Measurements from ENCODE around the gene KLHL12.
"Not testable (repeated sequence)": the region's sequence is repeated elsewhere in the genome, so short reads cannot be mapped to it uniquely, and the experiment has no call there.

The KLHL12 gene

DNA sequence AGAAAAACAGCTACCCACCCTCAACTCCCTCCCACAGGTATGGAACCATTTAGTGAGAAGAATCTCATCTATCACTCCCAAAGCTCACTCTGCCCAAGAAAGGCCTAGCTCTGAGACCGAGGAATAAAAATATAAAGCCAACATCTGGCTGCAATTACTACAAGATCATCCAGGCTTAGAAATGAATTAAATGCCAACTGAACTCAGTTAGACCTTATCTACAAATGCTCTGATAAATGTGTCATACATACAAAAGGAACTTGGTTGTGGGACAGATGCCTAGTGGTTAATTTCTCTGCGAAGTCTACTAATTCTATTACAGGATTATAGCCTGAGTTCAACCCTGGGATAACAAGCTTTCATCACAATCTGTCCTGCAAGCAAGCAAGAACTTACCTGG lies 24.4 kb upstream of the KLHL12 start:
- DNase-seq (ENCODE audit: low read depth, low spot score), result no peak

DNA sequence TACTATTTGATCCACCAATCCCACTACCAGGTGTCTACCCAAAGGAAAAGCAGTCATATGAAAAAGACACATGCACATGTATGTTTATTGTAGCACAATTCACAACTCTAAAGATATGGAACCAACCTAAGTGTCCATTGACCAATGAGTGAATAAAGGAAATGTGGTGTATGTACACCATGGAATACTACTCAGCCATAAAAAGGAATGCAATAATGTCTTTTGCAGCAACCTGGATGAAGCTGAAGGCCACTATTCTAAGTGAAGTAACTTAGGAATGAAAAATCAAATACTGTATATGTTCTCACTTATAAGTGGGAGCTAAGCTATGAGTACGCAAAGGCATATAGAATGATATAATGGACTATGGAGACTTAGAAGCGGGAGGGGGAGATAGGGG lies 18.4 kb upstream of the KLHL12 start:
- DNase-seq (ENCODE audit: low read depth, low spot score), result no peak

DNA sequence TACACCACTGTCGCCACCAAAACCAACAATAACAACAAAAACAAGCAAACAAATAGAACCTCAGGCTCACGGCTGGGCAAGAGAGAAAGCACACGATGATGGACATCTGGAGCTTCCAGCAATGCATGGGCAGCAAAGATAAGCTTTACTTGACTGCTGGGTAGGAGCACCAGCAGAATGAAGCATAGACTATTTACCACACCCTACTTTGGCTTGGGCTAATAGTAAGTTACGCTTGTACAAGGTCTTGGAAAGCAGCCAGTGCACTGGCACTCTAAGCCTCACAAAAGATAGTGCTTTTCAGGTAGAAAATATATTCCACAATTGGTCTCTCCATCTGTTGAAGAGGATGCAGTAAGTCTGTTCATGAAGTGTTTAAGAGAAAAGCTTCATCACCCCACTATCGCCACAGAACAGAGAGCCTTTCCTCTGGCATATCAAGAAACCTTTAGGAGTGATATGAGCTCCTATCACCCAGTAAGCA lies 17.4 kb upstream of the KLHL12 start:
- no peak for DNase-seq (ENCODE audit: low read depth, low spot score)

DNA sequence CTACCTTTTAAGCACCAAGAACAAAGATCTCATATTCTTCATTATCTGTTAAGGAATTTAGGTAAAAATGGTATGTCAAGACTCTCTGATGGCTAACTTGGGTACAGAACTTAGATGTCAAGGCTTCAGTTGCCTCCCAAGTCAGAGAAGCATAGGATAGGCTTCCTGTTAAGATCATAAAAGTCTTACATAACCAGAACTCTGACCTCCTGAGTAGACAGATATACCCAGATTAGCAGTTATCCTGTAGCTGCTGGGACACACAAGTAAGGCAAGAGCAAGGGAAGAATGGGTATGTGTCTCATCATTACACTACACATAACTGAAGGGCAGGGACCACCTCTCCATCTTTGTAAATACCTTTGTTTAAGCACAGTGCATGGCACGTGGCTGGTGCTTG lies 15.4 kb upstream of the KLHL12 start:
- DNase-seq (ENCODE audit: low read depth, low spot score), result no peak

DNA sequence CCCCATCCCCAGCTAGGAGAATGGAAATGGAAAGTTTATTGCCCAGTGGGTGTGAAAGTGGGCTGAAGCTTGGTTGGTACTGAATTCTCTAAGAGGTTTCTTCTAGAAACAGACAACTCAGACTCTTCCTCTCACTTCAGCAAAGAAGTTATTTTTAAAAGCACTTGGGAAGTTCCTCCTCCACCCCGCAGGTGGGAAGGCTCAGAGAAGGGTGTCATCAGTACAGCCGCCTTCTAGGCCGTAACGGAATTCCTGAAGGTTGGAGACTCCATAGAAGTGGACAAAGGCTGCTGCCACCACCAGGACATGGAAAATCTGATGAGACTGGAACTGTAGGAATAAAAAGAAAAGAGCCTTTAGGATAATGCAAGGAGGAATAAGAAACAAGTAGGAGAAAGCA lies 14.3 kb upstream of the KLHL12 start:
- DNase-seq (ENCODE audit: low read depth, low spot score), result no peak

DNA sequence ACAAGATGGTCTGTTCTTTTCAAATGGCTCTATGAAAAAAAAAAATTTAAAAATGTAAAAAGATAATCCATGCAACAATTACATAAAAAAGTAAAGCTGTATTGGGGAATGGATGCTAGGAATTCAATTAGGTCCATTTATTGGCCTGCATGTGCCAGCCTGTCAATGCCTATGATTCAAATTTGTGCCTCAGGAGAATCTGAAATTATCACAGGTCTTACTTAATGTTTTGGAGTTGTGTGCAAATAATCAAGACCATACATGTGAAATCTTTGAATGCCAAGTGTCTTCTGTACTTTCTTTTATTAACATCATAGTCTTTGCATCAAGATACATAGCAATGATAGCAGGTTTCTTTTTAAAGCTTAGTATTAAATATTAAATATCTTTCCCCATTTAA lies 13.5 kb upstream of the KLHL12 start:
- DNase-seq (ENCODE audit: low read depth, low spot score), result no peak

DNA sequence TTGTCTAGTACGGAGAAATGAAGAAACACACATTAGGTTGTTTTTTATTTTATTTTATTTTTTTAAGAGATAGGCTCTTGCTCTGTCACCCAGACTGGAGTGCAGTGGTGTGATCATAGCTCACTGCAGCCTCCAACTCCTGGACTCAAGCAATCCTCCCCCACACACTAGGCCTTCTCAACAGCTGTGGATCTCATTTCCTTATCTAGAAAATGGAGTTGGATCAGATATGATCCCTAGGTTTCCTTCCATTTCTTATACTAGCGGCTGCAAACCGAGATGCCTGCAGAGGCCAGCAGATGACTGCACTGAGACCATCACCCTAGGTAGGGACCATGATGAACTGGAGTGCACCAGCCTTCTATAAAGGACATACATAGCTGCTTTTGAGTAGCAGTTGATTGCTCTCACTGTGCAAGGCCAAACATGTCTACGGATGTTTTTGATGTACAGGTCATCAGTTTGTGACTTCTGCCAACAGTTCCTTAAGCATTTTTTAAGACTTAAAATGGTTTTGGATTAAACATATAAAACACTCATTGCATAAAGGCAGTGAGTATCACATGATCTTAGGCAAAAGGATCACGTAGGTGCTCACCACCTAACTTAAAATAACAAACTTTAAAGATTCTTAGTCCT lies 11.4 kb upstream of the KLHL12 start:
- DNase-seq (ENCODE audit: low read depth, low spot score), result no peak

DNA sequence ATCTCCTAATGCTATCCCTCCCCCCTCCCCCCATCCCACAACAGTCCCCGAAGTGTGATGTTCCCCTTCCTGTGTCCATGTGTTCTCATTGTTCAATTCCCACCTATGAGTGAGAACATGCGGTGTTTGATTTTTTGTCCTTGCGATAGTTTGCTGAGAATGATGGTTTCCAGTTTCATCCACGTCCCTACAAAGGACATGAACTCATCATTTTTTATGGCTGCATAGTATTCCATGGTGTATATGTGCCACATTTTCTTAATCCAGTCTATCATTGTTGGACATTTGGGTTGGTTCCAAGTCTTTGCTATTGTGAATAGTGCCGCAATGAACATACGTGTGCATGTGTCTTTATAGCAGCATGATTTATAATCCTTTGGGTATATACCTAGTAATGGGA lies 9.4 kb upstream of the KLHL12 start:
- DNase-seq (ENCODE audit: low read depth, low spot score), result not testable (repeated sequence)

DNA sequence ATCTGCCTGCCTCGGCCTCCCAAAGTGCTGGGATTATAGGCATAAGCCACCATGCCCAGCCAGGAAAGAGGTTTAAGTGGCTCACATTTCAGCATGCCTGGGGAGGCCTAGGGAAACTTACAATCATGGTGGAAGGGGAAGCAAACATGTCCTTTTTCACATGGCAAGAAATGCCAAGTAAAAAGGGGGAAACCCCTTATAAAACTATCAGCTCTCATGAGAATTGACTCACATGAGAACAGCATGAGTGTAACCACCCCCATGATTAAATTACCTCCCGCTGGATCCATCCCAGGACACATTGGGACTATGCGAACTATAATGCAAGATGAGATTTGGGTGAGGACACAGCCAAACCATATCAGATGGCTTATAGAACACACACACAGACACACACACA lies 8.8 kb upstream of the KLHL12 start:
- no peak for DNase-seq (ENCODE audit: low read depth, low spot score)

DNA sequence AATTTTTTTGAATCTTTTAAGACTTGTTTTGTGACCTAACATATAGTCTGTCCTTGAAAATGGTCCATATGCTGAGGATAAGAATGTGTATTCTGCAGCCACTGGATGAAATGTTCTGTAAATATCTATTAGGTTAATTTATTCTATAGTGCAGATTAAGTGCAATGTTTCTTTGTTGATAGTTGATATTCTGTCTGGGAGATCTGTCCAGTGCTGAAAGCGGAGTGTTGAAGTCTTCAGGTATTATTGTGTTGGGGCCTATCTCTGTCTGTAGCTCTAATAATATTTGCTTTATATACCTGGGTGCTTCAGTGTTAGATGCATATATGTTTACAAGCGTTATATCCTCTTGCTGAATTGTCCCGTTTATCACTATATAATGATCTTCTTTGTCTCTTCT lies 7.7 kb upstream of the KLHL12 start:
- no peak for DNase-seq (ENCODE audit: low read depth, low spot score)

DNA sequence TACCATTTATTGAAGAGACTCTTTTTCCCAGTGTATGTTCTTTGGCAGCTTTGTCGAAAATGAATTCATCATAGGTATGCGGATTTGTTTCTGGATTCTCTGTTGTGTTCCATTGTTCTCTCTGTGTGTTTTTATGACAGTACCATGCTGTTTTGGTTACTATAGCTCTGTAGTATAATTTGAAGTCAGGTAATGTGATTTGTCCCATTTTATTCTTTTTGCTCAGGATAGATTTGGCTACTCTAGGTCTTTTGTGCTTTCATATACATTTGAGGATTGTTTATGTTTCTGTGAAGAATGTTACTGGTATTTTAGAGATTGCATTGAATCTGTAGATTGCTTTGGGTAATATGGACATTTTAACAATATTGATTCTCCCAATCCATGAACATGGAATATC lies 5.4 kb upstream of the KLHL12 start:
- no peak for DNase-seq (ENCODE audit: low read depth, low spot score)

DNA sequence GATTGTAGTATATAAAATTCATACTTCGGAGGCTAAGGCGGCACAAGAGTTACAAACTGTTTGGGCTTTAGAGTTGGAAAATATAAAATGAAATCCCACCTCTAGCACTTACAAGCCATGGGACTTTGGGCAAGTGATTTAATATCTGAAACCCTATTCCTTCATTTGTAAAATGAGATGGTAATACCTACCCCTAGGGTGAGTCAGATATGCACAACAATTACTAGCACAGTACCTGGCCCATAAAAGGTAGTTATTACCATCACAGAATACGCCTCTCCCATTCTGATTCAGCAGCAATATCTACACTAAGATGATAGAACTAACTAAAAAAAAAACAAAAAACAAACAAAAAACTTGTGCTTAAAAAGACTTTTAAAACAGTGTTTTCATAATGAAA lies 3.5 kb downstream of the KLHL12 start:
- DNase-seq (ENCODE audit: low read depth, low spot score), result no peak

DNA sequence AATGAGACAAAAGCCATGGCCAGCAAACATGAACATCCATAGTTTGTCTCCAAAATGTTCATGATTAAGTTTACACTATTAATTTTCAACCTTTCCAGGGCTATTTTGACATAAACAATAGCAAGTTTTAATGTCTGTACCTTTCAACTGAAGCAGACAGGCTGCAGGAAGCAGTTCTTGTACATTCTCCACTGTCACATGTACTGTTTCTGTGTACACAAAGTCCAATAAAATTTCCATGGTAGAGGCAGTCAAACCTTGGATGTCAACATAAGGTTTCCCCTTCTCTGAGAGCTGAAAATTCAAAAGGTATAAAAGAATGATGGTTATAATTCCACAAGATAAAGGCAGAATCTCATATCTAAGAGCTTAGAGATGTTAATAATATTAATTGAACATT lies 7.4 kb downstream of the KLHL12 start:
- DNase-seq (ENCODE audit: low read depth, low spot score), result no peak

DNA sequence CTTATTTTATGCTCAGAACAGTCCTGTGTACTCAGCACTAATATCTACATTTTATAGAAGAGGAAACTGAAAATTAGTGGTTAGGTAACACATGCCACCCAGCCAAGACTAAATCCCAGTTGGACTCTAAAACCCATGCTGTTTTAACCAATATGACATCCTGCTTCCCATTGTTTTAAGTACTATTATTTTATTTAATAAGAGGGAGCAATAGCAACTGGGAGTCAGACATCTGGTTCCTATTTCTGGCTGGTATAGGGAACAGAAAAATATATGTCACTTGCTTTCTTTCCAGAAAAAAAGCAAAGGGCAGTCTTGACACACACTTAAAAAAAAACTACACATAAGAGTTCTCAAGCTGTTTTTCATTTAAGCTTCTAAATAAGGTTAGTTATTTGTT lies 11.9 kb downstream of the KLHL12 start:
- no peak for DNase-seq (ENCODE audit: low read depth, low spot score)

DNA sequence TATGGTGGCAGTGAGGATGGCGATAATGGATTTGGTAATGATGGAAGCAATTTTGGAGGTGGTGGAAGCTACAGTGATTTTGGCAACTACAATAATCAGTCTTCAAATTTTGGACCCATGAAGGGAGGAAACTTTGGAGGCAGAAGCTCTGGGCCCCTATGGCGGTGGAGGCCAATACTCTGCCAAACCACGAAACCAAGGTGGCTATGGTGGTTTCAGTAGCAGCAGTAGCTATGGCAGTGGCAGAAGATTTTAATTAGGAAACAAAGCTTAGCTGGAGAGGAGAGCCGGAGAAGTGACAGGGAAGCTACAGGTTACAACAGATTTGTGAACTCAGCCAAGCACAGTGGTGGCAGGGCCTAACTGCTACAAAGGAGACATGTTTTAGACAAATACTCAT lies 14.6 kb downstream of the KLHL12 start:
- DNase-seq (ENCODE audit: low read depth, low spot score), result not testable (repeated sequence)

DNA sequence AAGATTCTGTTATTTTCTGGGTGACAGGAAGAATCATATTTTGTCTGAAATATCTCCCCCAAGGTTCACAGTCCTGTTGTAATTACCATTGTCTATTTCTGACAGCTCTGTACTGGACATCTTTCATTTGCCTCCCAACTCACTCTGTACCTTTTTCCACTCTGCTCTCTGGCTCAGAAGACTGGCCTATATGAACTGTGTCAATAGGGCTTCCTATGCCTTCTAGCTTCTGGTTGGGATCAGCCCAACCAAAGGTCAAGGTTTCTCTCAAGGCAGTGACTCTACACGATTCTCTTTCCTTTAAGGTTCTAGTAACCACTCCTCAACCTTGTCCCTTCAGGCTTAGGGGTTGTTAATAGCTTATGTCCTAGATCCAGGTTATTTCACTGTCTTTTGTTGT lies 17.5 kb downstream of the KLHL12 start:
- no peak for DNase-seq (ENCODE audit: low read depth, low spot score)

DNA sequence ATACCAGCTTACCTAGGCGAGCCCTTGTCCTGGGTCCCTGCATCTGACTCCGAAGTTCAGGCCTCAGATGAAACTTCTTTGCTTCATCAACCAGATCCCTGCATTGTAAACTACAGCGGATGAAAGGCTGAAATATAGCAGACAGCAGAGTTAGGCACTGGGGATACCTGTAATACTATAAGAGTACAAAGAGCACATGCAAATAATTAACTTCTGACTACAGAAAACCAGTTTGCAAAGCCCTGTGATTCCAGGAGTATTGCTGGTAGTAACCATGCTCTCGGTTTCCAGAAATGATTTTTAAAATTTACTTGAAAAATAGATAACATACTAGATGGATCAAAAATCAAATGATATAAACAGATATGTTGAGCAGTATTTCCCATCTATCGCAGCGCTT lies 18.0 kb downstream of the KLHL12 start:
- no peak for DNase-seq (ENCODE audit: low read depth, low spot score)

DNA sequence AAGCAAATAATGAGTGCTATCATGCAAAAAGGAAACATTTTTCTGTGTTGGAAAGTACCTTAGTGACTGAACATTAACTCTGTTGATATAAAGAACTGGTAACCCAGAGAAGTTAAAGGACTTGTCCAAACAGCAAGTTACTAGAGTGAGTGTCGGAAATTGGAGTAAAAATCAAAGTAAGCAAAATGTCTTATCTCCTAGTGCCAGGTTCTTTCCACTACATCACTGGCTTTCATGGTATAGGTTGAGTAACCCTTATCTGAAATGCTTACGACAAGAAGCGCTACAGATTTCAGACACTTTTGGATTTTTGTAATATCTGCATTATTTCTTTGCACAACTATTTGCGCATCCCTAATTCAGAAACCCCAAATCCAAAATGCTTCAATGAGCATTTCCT lies 21.7 kb downstream of the KLHL12 start:
- DNase-seq (ENCODE audit: low read depth, low spot score), result no peak

DNA sequence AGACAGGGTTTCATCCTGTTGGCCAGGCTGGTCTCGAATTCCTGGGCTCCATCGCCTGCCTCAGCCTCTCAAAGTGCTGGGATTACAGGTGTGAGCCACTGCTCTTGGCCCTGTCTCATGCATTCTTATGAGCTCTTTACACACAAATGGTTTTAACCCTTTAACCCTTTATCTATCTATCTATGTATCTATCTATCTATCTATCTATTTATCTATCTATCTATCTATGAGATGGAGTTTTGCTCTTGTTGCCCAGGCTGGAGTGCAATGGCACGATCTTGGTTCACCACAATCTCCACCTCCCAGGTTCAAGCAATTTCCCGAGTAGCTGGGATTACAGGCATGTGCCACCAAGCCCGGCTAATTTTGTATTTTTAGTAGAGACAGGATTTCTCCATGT lies 23.2 kb downstream of the KLHL12 start:
- not testable (repeated sequence) for DNase-seq (ENCODE audit: low read depth, low spot score)

DNA sequence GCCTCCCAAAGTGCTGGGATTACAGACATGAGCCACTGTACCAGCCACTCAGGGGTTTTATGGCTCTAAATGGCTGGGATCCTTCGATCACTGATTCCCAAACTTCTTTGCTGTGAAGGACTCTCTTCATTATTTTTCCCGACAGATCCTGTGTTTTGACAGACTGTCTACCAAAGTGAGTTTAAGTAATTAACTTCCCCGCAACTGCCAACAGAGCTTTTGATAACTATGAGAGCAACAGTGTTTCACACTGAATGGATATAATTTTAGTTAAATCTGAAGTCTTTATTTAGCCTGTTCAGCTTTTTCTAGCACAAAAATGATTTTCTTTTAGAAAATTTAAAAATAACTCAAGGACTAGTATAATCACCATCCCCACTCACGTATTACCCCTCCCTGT lies 25.5 kb downstream of the KLHL12 start:
- DNase-seq (ENCODE audit: low read depth, low spot score), result no peak

DNA sequence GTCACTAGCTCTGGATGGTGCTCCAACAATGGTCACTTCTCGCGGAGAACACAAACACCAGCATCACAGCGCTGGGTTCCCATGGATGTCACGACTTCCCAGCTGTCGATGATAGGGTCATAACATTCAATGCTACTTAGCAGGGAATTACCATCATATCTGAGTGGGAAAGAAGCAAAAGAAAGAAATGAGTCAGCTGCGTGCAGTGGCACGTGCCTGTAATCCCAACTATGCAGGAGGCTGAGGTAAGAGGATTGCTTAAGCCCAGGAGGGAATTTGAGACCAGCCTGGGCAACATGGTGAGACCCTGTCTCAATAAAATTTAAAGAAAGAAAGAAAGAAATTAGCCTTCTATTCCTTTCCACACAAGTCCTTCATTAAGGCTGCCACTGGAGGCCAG lies 34.5 kb downstream of the KLHL12 start:
- DNase-seq (ENCODE audit: low read depth, low spot score), result no peak

DNA sequence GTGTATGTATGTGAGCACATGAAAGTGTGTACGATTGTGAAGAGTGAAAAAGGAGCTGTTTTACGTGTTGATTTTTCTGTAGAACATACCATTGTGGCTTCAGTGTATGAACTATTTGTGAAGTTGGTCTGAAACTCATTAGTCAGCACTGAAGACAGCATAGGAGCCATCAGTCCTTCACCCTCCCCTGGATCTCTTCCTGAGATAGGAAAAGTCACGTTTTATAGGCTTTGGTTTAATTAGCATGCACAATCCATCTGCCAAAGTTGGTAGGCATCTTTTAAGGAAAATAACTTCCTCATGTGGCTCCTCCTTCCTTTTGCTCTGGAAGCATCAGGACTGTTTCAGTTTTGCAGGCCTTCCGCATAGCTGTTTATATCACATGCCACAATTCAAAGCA lies 36.6 kb downstream of the KLHL12 start:
- no peak for DNase-seq (ENCODE audit: low read depth, low spot score)

DNA sequence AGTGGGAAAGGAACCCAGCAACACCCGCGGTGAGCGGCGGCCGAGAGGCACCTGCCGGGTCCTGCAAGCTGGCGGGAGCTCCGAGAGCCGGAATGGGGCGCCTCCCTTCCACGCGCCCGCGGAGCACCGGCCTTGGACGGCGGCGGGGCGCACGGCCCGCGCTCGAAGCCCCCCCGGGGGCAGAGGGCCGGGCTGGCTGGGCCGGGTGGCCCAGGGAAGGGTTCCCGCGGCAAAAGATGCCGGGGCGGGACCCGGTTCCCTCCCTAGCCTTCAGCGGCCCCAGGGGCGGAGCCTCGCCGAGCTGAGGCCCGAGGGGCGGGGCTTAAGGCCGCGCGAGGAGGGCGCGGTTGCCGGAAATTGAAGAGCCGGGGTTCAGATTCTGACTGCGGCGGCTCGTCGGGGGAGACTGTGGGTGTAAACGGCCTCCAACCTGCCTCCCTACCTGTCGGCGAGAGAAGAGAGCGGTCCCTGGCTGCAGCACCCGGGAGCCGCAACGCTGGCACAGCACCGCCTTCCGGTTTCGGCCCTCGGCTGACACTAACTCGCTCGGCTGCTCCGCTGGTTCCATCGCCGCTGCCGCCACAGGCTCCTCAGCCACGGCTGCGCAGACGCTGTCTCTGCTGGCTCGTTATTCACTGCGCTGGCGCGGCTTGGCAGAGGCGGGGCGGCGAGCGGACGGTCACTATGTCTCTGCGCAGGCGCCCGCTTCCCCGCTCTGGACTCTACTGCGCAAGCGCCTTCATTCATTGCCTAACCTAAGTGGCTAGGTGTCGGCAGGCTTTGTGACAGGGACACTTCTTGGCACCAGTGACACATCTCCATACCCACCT lies 38.3 kb downstream of the KLHL12 start, which contains the start of gene RABIF:
Gene RABIF, minus strand, starts transcription at position 619 of the 830 bp plus-strand sequence. Its CDS starts 51 bp downstream, at position 568.
- peak; percentile 90 for DNase-seq (ENCODE audit: low read depth, low spot score)
